Smooth muscle cell (in vitro differentiated cells): Measurements from ENCODE around the gene SLC43A3. TPM values are rescaled to one million over a fixed set of nuclear protein-coding genes. Genes with fewer than 3 reads are reported as not detected.

ENCODE experiments used
- DNase-seq: peaks from one replicate; lab custom pipeline; 2025; ENCODE audit not compliant: unreplicated experiment; lab: John Stamatoyannopoulos, UW
- H2AFZ ChIP-seq: fragments of 200-600 bp; sonication (generic); 2 replicates; pipeline ENCODE4 v1.6.0; 2016; ENCODE audit warnings: antibody characterized with exemption, low read depth, mild to moderate bottlenecking
- H3F3A ChIP-seq: fragments of 200-600 bp; sonication (generic); 2 replicates; pipeline ENCODE4 v1.6.0; 2017; ENCODE audit warnings: antibody characterized with exemption, low read depth
- H3K27ac ChIP-seq: fragments of 200-600 bp; sonication (generic); 2 replicates; pipeline ENCODE4 v1.5.1; 2016; ENCODE audit warnings: low read depth, mild to moderate bottlenecking
- H3K27me3 ChIP-seq: fragments of 200-600 bp; sonication (generic); 2 replicates; pipeline ENCODE4 v1.6.1; 2016; ENCODE audit warnings: low read depth, mild to moderate bottlenecking
- H3K36me3 ChIP-seq: fragments of 200-600 bp; sonication (generic); 2 replicates; pipeline ENCODE4 v1.5.1; 2016; ENCODE audit warnings: low read depth
- H3K4me1 ChIP-seq: fragments of 200-600 bp; sonication (generic); 2 replicates; pipeline ENCODE4 v1.5.1; 2016; ENCODE audit warnings: low read depth
- H3K4me2 ChIP-seq: fragments of 200-600 bp; sonication (generic); 2 replicates; pipeline ENCODE4 v1.6.0; 2016; ENCODE audit warnings: mild to moderate bottlenecking
- H3K4me3 ChIP-seq: fragments of 200-600 bp; sonication (generic); 2 replicates; pipeline ENCODE4 v1.5.1; 2016; ENCODE audit warnings: mild to moderate bottlenecking
- H3K79me2 ChIP-seq: fragments of 200-600 bp; sonication (generic); 2 replicates; pipeline ENCODE4 v1.6.0; 2016; ENCODE audit warnings: low read depth, mild to moderate bottlenecking
- H3K9ac ChIP-seq: fragments of 200-600 bp; sonication (generic); 2 replicates; pipeline ENCODE4 v1.6.0; 2016; ENCODE audit warnings: low read depth
- H3K9me3 ChIP-seq: fragments of 200-600 bp; sonication (generic); replicated peaks from 2 replicates; pipeline ENCODE4 v1.5.1; 2016; ENCODE audit warnings: low read depth
- H4K20me1 ChIP-seq: fragments of 200-600 bp; sonication (generic); 2 replicates; pipeline ENCODE4 v1.6.0; 2016; ENCODE audit warnings: low read depth
- CTCF ChIP-seq: fragments of 200-600 bp; sonication (generic); IDR thresholded peaks from 2 replicates; pipeline ENCODE4 v1.5.1; 2017; ENCODE audit warnings: borderline replicate concordance, mild to moderate bottlenecking, antibody characterized with exemption; ENCODE audit not compliant: insufficient read depth, poor library complexity, severe bottlenecking
- WGBS: methylation state at CpG from one replicate; pipeline ENCODE4 v1.1.7; 2016; ENCODE audit warnings: low lambda C conversion rate; 5-methylcytosine and 5-hydroxymethylcytosine counted together
- polyA plus RNA-seq: library from polyadenylated mRNA; unstranded; fragments of >200 nt; fragmentation: Nextera tagmentation; extraction: Ambion mirVana; gene quantifications from 2 replicates; pipeline ENCODE4 v1.2.1, GENCODE V29; 2016
- total RNA-seq: library from RNA; depleted of rRNA; stranded (reverse); fragments of >200 nt; gene quantifications from 2 replicates; pipeline ENCODE4 v1.2.3, GENCODE V29; 2014

SLC43A3 gene
- total and polyA plus RNA-seq, 2 experiments from 2014 or later = 9.3 to 12.8 TPM

GRCh38 chr11:57410287-57410686, 16.6 kb downstream of the SLC43A3 start:
- DNase-seq = no peak
- Histone ChIP-seq H3K4me3 (no peak overlapping the region), H3F3A (no peaks in the 10 kb centered on the region), H3K4me1 (no peaks in the 10 kb centered on the region), H3K27me3 (no peaks in the 10 kb centered on the region), H3K79me2 (no peaks in the 10 kb centered on the region), H4K20me1 (no peaks in the 10 kb centered on the region), H3K9ac (no peak overlapping the region), H3K36me3 (no peaks in the 10 kb centered on the region), H3K27ac (no peak overlapping the region), H3K4me2 (no peak overlapping the region), H3K9me3 (no peaks in the 10 kb centered on the region), H2AFZ (no peak overlapping the region)
- no peak for TF ChIP-seq CTCF

DNA sequence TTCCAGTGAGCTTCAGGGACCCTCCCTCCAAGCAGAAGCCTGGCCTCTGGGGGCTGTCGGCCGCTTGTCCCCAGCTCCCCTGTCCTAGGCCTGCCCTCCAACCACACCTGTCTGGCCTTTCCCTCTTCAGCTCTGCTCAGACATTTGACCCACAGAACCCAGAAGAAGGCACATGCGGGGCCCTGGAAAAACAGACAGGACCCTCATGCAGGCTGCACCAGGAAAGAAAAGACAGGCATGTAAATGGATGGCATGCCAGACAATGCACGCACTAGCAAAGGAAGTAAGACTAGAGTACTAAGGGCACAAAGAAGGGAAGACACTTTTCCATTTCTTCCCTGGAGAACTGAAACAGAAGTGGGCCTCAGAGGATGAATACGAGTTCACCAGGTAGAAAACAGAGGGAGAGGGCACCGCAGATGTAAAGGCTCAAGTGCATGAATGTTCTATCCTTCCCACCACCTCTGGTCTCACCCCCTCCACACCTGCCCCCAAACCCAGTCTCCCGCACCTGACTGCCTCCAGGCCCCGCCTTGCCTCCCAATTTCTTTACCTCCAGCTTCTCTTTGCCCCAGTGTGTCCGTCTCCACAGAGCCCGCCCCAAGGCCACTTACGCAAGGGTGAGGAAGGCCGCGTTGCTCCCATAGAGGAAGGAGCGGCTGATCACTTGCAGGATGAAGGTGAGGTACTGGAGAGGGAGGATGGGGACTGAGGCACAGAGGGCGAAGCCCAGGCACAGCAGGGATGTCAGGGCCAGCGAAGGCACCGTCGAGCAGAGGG, 17.4 kb downstream of the SLC43A3 start:
- Histone ChIP-seq H3K9me3 (no peaks in the 10 kb centered on the region), H3K9ac (no peak overlapping the region), H3K79me2 (no peaks in the 10 kb centered on the region), H2AFZ (no peak overlapping the region), H3K4me1 (no peaks in the 10 kb centered on the region), H3K36me3 (no peaks in the 10 kb centered on the region), H3K4me3 (no peak overlapping the region), H3K4me2 (no peak overlapping the region), H4K20me1 (no peaks in the 10 kb centered on the region), H3F3A (no peaks in the 10 kb centered on the region), H3K27me3 (no peaks in the 10 kb centered on the region), H3K27ac (no peak overlapping the region)
- no peak for DNase-seq
- no peak for TF ChIP-seq CTCF
- 96% methylated on average over 18 of the region's 18 CpGs for WGBS

DNA sequence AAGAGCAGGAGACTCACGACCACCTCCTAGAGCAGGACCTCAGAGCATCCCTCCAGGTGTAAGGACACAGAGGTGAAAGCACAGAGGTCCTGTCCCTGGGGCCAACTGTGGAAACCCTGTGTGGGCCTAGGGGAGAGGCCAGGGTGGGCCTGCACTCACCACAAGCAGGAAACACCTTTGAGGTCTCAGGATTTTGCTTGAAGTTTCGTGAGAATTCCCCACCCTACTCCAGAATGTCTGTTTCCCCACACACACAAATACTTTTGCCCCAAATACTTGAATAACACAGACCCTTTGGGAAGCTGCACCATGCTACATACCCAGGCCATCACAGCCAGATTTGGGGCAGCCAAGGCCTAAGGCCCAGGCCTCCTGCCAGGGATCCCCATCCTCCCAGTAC, 18.1 kb downstream of the SLC43A3 start:
- Histone ChIP-seq H3K4me3 (no peak overlapping the region), H3F3A (no peaks in the 10 kb centered on the region), H4K20me1 (no peaks in the 10 kb centered on the region), H3K79me2 (no peaks in the 10 kb centered on the region), H3K36me3 (no peaks in the 10 kb centered on the region), H3K9ac (no peak overlapping the region), H2AFZ (no peak overlapping the region), H3K4me1 (no peaks in the 10 kb centered on the region), H3K4me2 (no peak overlapping the region), H3K9me3 (no peaks in the 10 kb centered on the region), H3K27ac (no peak overlapping the region), H3K27me3 (no peaks in the 10 kb centered on the region)
- WGBS = 92% methylated on average over 2 of the region's 2 CpGs
- no peak for TF ChIP-seq CTCF
- DNase-seq = no peak

DNA sequence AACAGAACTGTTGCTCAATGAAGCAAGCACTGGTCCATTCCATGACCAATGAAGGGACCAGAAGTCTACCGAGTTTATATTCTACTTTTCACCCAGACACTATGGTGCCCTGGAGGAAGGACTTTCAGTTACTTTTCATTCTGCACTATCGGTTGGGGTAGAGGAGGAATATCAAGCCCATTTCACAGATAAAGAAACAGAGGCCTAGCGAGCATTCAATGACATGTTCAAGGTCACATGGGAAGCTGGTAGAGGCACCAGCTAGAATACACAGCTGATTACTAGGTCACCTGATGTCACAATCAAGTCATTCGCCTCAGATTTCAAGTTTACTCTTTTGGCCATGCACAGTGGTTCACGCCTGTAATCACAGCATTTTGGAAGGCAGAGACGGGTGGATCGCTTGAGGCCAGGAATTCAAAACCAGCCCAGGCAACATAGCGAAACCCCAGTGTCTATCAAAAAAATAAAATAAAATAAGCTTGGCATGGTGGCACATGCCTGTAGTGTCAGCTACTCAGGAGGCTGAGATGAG, 18.9 kb downstream of the SLC43A3 start:
- DNase-seq = no peak
- no peaks in the 10 kb centered on the region for H3K27me3 ChIP-seq
- H3K9ac ChIP-seq = no peak overlapping the region
- no peaks in the 10 kb centered on the region for H3K79me2 ChIP-seq
- H3F3A ChIP-seq = no peaks in the 10 kb centered on the region
- no peak overlapping the region for H3K4me3 ChIP-seq
- no peak for TF ChIP-seq CTCF
- no peak overlapping the region for H3K4me2 ChIP-seq
- H2AFZ ChIP-seq = no peak overlapping the region
- WGBS = 97% methylated on average over 8 of the region's 8 CpGs
- no peaks in the 10 kb centered on the region for H3K36me3 ChIP-seq
- H3K4me1 ChIP-seq = no peaks in the 10 kb centered on the region
- H3K27ac ChIP-seq = no peak overlapping the region
- H4K20me1 ChIP-seq = no peaks in the 10 kb centered on the region
- no peaks in the 10 kb centered on the region for H3K9me3 ChIP-seq
